H1 (cell line): Measurements from ENCODE around the gene CDK5R2. TPM values are rescaled to one million over a fixed set of nuclear protein-coding genes. Genes with fewer than 3 reads are reported as not detected.
"Not testable (repeated sequence)": the region's sequence is repeated elsewhere in the genome, so short reads cannot be mapped to it uniquely, and the experiment has no call there.

ENCODE experiments used
- CTCF ChIA-PET: fragments of 300-600 bp; sonication (Branson Sonifier 250); formaldehyde crosslinking; loops from one replicate; lab custom pipeline; 2021; ENCODE audit not compliant: partially characterized antibody; lab: Charles Lee
- POLR2A ChIA-PET: fragments of 300-600 bp; sonication (Branson Sonifier 250); formaldehyde crosslinking; loops from one replicate; lab custom pipeline; 2021; ENCODE audit warnings: inconsistent platforms; ENCODE audit not compliant: partially characterized antibody; lab: Charles Lee
- DNase-seq, 2 experiments: peaks; one replicate each; pipeline versions ENCODE4 v3.0.0 to v3.0.0-alpha.2; 2010 to 2022; ENCODE audit warnings: low spot score in 2 of 2, low read depth in 1 of 2, mixed read lengths in 1 of 2
- FAIRE-seq: peaks from 2 replicates; lab custom pipeline; 2011; peaks lifted over from hg19 to GRCh38; lab: Jason Lieb, UNC
- H2AFZ ChIP-seq: 2 replicates; pipeline ENCODE4 v1.8.1; 2012; ENCODE audit warnings: low read length, inconsistent platforms
- H2AK5ac ChIP-seq: 2 replicates; pipeline ENCODE4 v1.6.1; 2013; ENCODE audit warnings: low read depth, low read length
- H2BK120ac ChIP-seq: replicated peaks from 2 replicates; pipeline ENCODE3; 2013; ENCODE audit warnings: low read depth, low read length, inconsistent platforms
- H2BK12ac ChIP-seq: 2 replicates; pipeline ENCODE4 v1.6.1; 2013; ENCODE audit warnings: low read depth, low read length
- H2BK15ac ChIP-seq: 2 replicates; pipeline ENCODE4 v1.6.1; 2013; ENCODE audit warnings: low read length
- H2BK20ac ChIP-seq: 2 replicates; pipeline ENCODE4 v1.6.1; 2013; ENCODE audit warnings: low read length
- H2BK5ac ChIP-seq: 2 replicates; pipeline ENCODE4 v1.6.1; 2013; ENCODE audit warnings: low read depth, low read length
- H3K14ac ChIP-seq: 2 replicates; pipeline ENCODE4 v1.6.1; 2013; ENCODE audit warnings: inconsistent platforms; ENCODE audit not compliant: insufficient read length
- H3K18ac ChIP-seq: 2 replicates; pipeline ENCODE4 v1.6.1; 2013; ENCODE audit warnings: low read length; ENCODE audit errors: extremely low read depth
- H3K23ac ChIP-seq: 2 replicates; pipeline ENCODE4 v1.6.1; 2013; ENCODE audit warnings: inconsistent platforms; ENCODE audit not compliant: insufficient read length
- H3K23me2 ChIP-seq: 2 replicates; pipeline ENCODE4 v1.6.1; 2013; ENCODE audit warnings: low read depth, low read length
- H3K27ac ChIP-seq: 2 replicates; pipeline ENCODE4 v1.6.1; 2011; ENCODE audit warnings: low read depth, low read length, inconsistent platforms
- H3K27me3 ChIP-seq, 4 experiments: replicated peaks in 1 of 4; 1 replicate in 1 of 4; 2 replicates in 3 of 4; pipeline versions ENCODE4 v1.6.1 to v1.8.1; 2011 to 2013; ENCODE audit warnings: low read length in 3 of 4, mild to moderate bottlenecking in 3 of 4, inconsistent platforms in 2 of 4, mixed read lengths in 2 of 4, moderate library complexity in 1 of 4; ENCODE audit not compliant: control insufficient read depth in 3 of 4, insufficient read depth in 3 of 4; ENCODE audit errors: extremely low read depth in 1 of 4
- H3K36me3 ChIP-seq, 4 experiments: 2 replicates each; pipeline versions ENCODE4 v1.6.1 to v1.8.1; 2011 to 2013; ENCODE audit warnings: mild to moderate bottlenecking in 4 of 4, low read length in 3 of 4, moderate library complexity in 2 of 4, control low read depth in 1 of 4, inconsistent platforms in 1 of 4; ENCODE audit not compliant: insufficient read depth in 4 of 4, control insufficient read depth in 2 of 4
- H3K4ac ChIP-seq: replicated peaks from 2 replicates; pipeline ENCODE3; 2013; ENCODE audit warnings: low read length, low read depth, mixed read lengths, inconsistent platforms; ENCODE audit not compliant: insufficient read length
- H3K4me1 ChIP-seq, 4 experiments: replicated peaks in 1 of 4; 1 replicate in 1 of 4; 2 replicates in 3 of 4; pipeline versions ENCODE4 v1.6.1 to v1.8.1; 2011 to 2013; ENCODE audit warnings: low read length in 3 of 4, inconsistent platforms in 2 of 4, mixed read lengths in 1 of 4; ENCODE audit not compliant: insufficient read depth in 4 of 4, control insufficient read depth in 3 of 4
- H3K4me2 ChIP-seq, 2 experiments: 2 replicates each; pipeline versions ENCODE4 v1.6.1 to v1.8.1; 2011 to 2013; ENCODE audit warnings: low read depth in 2 of 2, low read length in 2 of 2, control low read depth in 1 of 2, inconsistent platforms in 1 of 2, mild to moderate bottlenecking in 1 of 2; ENCODE audit not compliant: insufficient read depth in 1 of 2
- H3K4me3 ChIP-seq, 4 experiments: fragments of 200-600, 300-600 bp in 1 of 4; sonication (generic), shearing (Covaris generic), sonication (Bioruptor Twin) in 1 of 4; 2 replicates each; pipeline versions ENCODE4 v1.5.1 to v1.8.1; 2011 to 2016; ENCODE audit warnings: low read length in 4 of 4, low read depth in 3 of 4, control low read depth in 2 of 4, inconsistent platforms in 2 of 4, mild to moderate bottlenecking in 2 of 4, mixed read lengths in 1 of 4, moderate library complexity in 1 of 4; ENCODE audit not compliant: insufficient read depth in 2 of 4; ENCODE audit errors: extremely low read depth in 1 of 4
- H3K56ac ChIP-seq: replicated peaks from 2 replicates; pipeline ENCODE3; 2013; ENCODE audit warnings: low read depth, mild to moderate bottlenecking, mixed read lengths, low read length, inconsistent platforms; ENCODE audit not compliant: insufficient read length
- H3K79me1 ChIP-seq: 2 replicates; pipeline ENCODE4 v1.6.1; 2013; ENCODE audit warnings: low read depth, low read length, control low read depth
- H3K79me2 ChIP-seq, 2 experiments: 2 replicates each; pipeline versions ENCODE4 v1.6.1 to v1.8.1; 2012 to 2013; ENCODE audit warnings: low read length in 2 of 2, mild to moderate bottlenecking in 2 of 2, inconsistent platforms in 1 of 2; ENCODE audit not compliant: insufficient read depth in 2 of 2, control insufficient read depth in 1 of 2
- H3K9ac ChIP-seq, 4 experiments: replicated peaks in 1 of 4; 1 replicate in 1 of 4; 2 replicates in 3 of 4; pipeline versions ENCODE4 v1.6.1 to v1.8.1; 2011 to 2013; ENCODE audit warnings: low read depth in 3 of 4, low read length in 3 of 4, control low read depth in 2 of 4, mild to moderate bottlenecking in 2 of 4, moderate library complexity in 2 of 4, inconsistent platforms in 1 of 4; ENCODE audit errors: extremely low read depth in 1 of 4
- H3K9me3 ChIP-seq, 2 experiments: 2 replicates each; pipeline versions ENCODE4 v1.6.1 to v1.8.1; 2012 to 2013; ENCODE audit warnings: mild to moderate bottlenecking in 2 of 2, moderate library complexity in 2 of 2, control low read depth in 1 of 2, inconsistent platforms in 1 of 2, low read depth in 1 of 2, low read length in 1 of 2, mixed read lengths in 1 of 2; ENCODE audit not compliant: insufficient read depth in 2 of 2
- H4K20me1 ChIP-seq, 2 experiments: replicated peaks in 1 of 2; 2 replicates each; pipeline versions ENCODE3 to v1.8.1; 2011 to 2013; ENCODE audit warnings: inconsistent platforms in 2 of 2, low read length in 2 of 2, mild to moderate bottlenecking in 1 of 2; ENCODE audit not compliant: insufficient read depth in 2 of 2, control insufficient read depth in 1 of 2
- H4K5ac ChIP-seq: 2 replicates; pipeline ENCODE4 v1.6.1; 2013; ENCODE audit warnings: low read length, low read depth, mixed read lengths, inconsistent platforms; ENCODE audit not compliant: insufficient read length
- H4K8ac ChIP-seq: 2 replicates; pipeline ENCODE4 v1.8.0; 2013; ENCODE audit warnings: mild to moderate bottlenecking, moderate library complexity, low read length, inconsistent platforms; ENCODE audit not compliant: insufficient read depth; ENCODE audit errors: extremely low read depth
- H4K91ac ChIP-seq: replicated peaks from 2 replicates; pipeline ENCODE3; 2013; ENCODE audit warnings: low read length, mixed read lengths, inconsistent platforms; ENCODE audit not compliant: insufficient read length
- WGBS, 2 experiments: shearing (Covaris generic) in 1 of 2; methylation state at CpG; one replicate each; pipeline versions ENCODE4 v1.1.6 to v1.1.7; 2013 to 2015; ENCODE audit warnings: low lambda C conversion rate in 2 of 2, mixed read lengths in 2 of 2, inconsistent platforms in 1 of 2, low coverage in 1 of 2, missing lambda C conversion rate in 1 of 2; ENCODE audit not compliant: insufficient replicate concordance in 2 of 2, insufficient coverage in 1 of 2, insufficient read length in 1 of 2; ENCODE audit errors: extremely low coverage in 1 of 2, missing lambda C conversion rate in 1 of 2; 5-methylcytosine and 5-hydroxymethylcytosine counted together
- polyA plus RNA-seq, 7 experiments: library from polyadenylated mRNA; depleted of rRNA in 3 of 7; stranded (reverse) in 5 of 7; unstranded in 2 of 7; fragments of >200 nt in 5 of 7; fragments of 200-250 nt in 2 of 7; gene quantifications; 1 replicate in 5 of 7; 2 replicates in 1 of 7; 4 replicates in 1 of 7; pipeline versions ENCODE4 v1.2.1 to v1.2.3, GENCODE V29; 2011 to 2013; ENCODE audit warnings: missing spikeins in 2 of 7, mixed read lengths in 2 of 7
- total RNA-seq: library from RNA; stranded (reverse); fragmentation: NEBNext Ultra II Directional; extraction: Animal tissue kit (Norgen Biotek cat#: 25700); gene quantifications from 2 replicates; pipeline ENCODE4 v1.2.1, GENCODE V29; 2021

CDK5R2 gene
- total and polyA plus RNA-seq, 2 of the 8 experiments (the other 6 are each of a cell fraction or from before 2014, with no cell fraction given) = 0.14 TPM; not detected in 1

GRCh38 chr2:218931751-218932150 is 27.7 kb upstream of the CDK5R2 start:
- 90% methylated on average over 4 of the region's 25 CpGs; no CpG with 5 or more reads in 1 of the 2 experiments for WGBS, 2 experiments
- H3K56ac ChIP-seq, H3K36me3 ChIP-seq, H4K8ac ChIP-seq, H2BK120ac ChIP-seq, H2BK15ac ChIP-seq, H3K4me2 ChIP-seq, H3K79me1 ChIP-seq, H2BK20ac ChIP-seq, H2AFZ ChIP-seq, H3K27ac ChIP-seq, H3K79me2 ChIP-seq, DNase-seq, FAIRE-seq, H3K4ac ChIP-seq, H3K23ac ChIP-seq, H4K5ac ChIP-seq, H3K4me1 ChIP-seq, H2BK12ac ChIP-seq, H3K27me3 ChIP-seq, H3K9ac ChIP-seq, H3K23me2 ChIP-seq, H3K14ac ChIP-seq, H2BK5ac ChIP-seq, H2AK5ac ChIP-seq, H3K18ac ChIP-seq, POLR2A ChIA-PET, H4K91ac ChIP-seq, H3K4me3 ChIP-seq, CTCF ChIA-PET, H4K20me1 ChIP-seq: not testable (repeated sequence)
- peaks cover 4 to 15% of the 10 kb centered on the region in 2 experiments; a peak in 2 of 4 replicates for H3K9me3 ChIP-seq
